PC-3 (cell line): ENCODE data around the gene TMC5.

Source experiments
- CTCF ChIP-seq: fragments of 300-600 bp; sonication (generic); conservative IDR thresholded peaks from 2 replicates; pipeline ENCODE4 v1.5.1; 2017; ENCODE audit warnings: antibody characterized with exemption, low read depth, mild to moderate bottlenecking, low read length
- EZH2 ChIP-seq: fragments of 300-600 bp; sonication (generic); IDR thresholded peaks from one replicate; pipeline ENCODE4 v1.6.1; 2017; ENCODE audit warnings: antibody characterized with exemption, mild to moderate bottlenecking, low read length; ENCODE audit not compliant: unreplicated experiment

- TF ChIP-seq CTCF (no peak), EZH2 (no peak)
These were observed 89.3 kb downstream of the TMC5 start for GRCh38 chr16:19506965-19507364.
